ENCODE measurements around the gene ARHGEF1. TPM values are rescaled to one million over a fixed set of nuclear protein-coding genes. Genes with fewer than 3 reads are reported as not detected.

The ARHGEF1 gene
- total RNA-seq: 1,000 to 10,000 TPM; 1,211 to 1,239 TPM
- polyA plus RNA-seq: 100 to 1,000 TPM; 161 to 346 (median 211) TPM
- 278 to 856 (median 725) reads per million in 6 experiments for total RNA-seq

GRCh38 chr19:41882568-41883462 is at the start of gene ARHGEF1:
Gene ARHGEF1, plus strand, starts transcription at chr19:41883184. Its CDS starts 4,899 bp downstream, at chr19:41888083.
- Mint-ChIP-seq H3K27ac (peak within 1 kb of the TSS; percentile 95 to 100 (median 99)), H3K27me3 (peaks cover 0 to 1% (median 0%) of the 10 kb centered on the region in 5 donors), H3K4me3 (peak within 1 kb of the TSS; percentile 94 to 100 (median 99)), H3K36me3 (peaks cover 10 to 26% (median 21%) of the 10 kb centered on the region in 3 donors), H3K9me3 (no peaks in the 10 kb centered on the region), H3K4me1 (peaks cover 28 to 74% (median 53%) of the 10 kb centered on the region in 4 donors)
- DNase-seq (peak in 9 of 10 donors; percentile 34 to 72 (median 56)), ATAC-seq (peak in 1 of 2 donors; percentile 6)
- POLR2A ChIA-PET: interaction anchor here (1.3 to 13.9 kb wide), 13 partner anchors 9 to 618 kb away, joined by 3 to 819 read pairs (median 11); partner anchors contain the start of genes CD79A, ERFL, HNRNPUL1 and RPS19

- Mint-ChIP-seq H3K27ac (peak overlapping the region in 1 of 10 donors; percentile 38), H3K4me3 (no peak overlapping the region), H3K27me3 (peaks cover 7 to 25% (median 15%) of the 10 kb centered on the region in 5 donors), H3K9me3 (no peaks in the 10 kb centered on the region), H3K36me3 (no peaks in the 10 kb centered on the region), H3K4me1 (no peaks in the 10 kb centered on the region)
- no peak for ATAC-seq
- no peak for DNase-seq
- POLR2A ChIA-PET: no interaction called here
These were observed 44.8 kb upstream of the ARHGEF1 start for GRCh38 chr19:41837981-41838708.

- Mint-ChIP-seq H3K27me3 (peaks cover 11 to 25% (median 15%) of the 10 kb centered on the region in 5 donors), H3K27ac (no peak overlapping the region)
These were observed 43.8 kb upstream of the ARHGEF1 start for GRCh38 chr19:41839211-41839610.

GRCh38 chr19:41843371-41843770 is 39.6 kb upstream of the ARHGEF1 start:
- Mint-ChIP-seq H3K36me3 (no peaks in the 10 kb centered on the region), H3K27me3 (peaks cover under 1 to 7% (median 5%) of the 10 kb centered on the region in 5 donors), H3K4me3 (no peak overlapping the region), H3K4me1 (peaks cover 0 to 4% (median 0%) of the 10 kb centered on the region in 4 donors), H3K9me3 (no peaks in the 10 kb centered on the region), H3K27ac (no peak overlapping the region)
- POLR2A ChIA-PET: no interaction called here
- ATAC-seq: no peak
- no peak for DNase-seq

More at GRCh38 chr19:41839211-41839610, 43.8 kb upstream of the ARHGEF1 start:
- Mint-ChIP-seq H3K9me3 (no peaks in the 10 kb centered on the region), H3K36me3 (no peaks in the 10 kb centered on the region), H3K4me1 (peaks cover 0 to 2% (median 0%) of the 10 kb centered on the region in 4 donors), H3K4me3 (no peak overlapping the region)
- POLR2A ChIA-PET: no interaction called here
- DNase-seq: no peak
- ATAC-seq: no peak

GRCh38 chr19:41844601-41845000 is 38.4 kb upstream of the ARHGEF1 start, which contains the start of gene LYPD4:
Gene LYPD4, minus strand, starts transcription at chr19:41844683. Its CDS starts 5,398 bp downstream, at chr19:41839285.
- ATAC-seq (no peak), DNase-seq (no peak)
- no peak within 1 kb of the TSS for H3K4me3 Mint-ChIP-seq
- POLR2A ChIA-PET: no interaction called here
- H3K4me1 Mint-ChIP-seq: peaks cover 0 to 4% (median 0%) of the 10 kb centered on the region in 4 donors
- H3K27me3 Mint-ChIP-seq: peaks cover 0 to 5% (median 0%) of the 10 kb centered on the region in 5 donors
- H3K9me3 Mint-ChIP-seq: no peaks in the 10 kb centered on the region
- peak within 1 kb of the TSS in 1 of 10 donors; percentile 50 for H3K27ac Mint-ChIP-seq
- no peaks in the 10 kb centered on the region for H3K36me3 Mint-ChIP-seq

- peak within 1 kb of the TSS in 2 of 10 donors; percentile 50 to 72 for H3K27ac Mint-ChIP-seq
- H3K9me3 Mint-ChIP-seq: no peaks in the 10 kb centered on the region
- peaks cover 0 to 5% (median 0%) of the 10 kb centered on the region in 5 donors for H3K27me3 Mint-ChIP-seq
- ATAC-seq (no peak), DNase-seq (no peak)
- peaks cover 0 to 4% (median 0%) of the 10 kb centered on the region in 4 donors for H3K4me1 Mint-ChIP-seq
- POLR2A ChIA-PET: no interaction called here
- H3K36me3 Mint-ChIP-seq: no peaks in the 10 kb centered on the region
- no peak within 1 kb of the TSS for H3K4me3 Mint-ChIP-seq
These were observed 38.2 kb upstream of the ARHGEF1 start, which contains the start of gene DMRTC2 for GRCh38 chr19:41845001-41845050. Gene DMRTC2, plus strand, starts transcription at chr19:41845042. Its CDS starts 2,387 bp downstream, at chr19:41847429.

GRCh38 chr19:41845051-41845590 is 37.9 kb upstream of the ARHGEF1 start:
- H3K36me3 Mint-ChIP-seq: no peaks in the 10 kb centered on the region
- peaks cover 0 to 5% (median 0%) of the 10 kb centered on the region in 5 donors for H3K27me3 Mint-ChIP-seq
- H3K4me1 Mint-ChIP-seq: peaks cover 0 to 4% (median 0%) of the 10 kb centered on the region in 4 donors
- DNase-seq: no peak
- no peaks in the 10 kb centered on the region for H3K9me3 Mint-ChIP-seq
- H3K4me3 Mint-ChIP-seq: no peak overlapping the region
- no peak for ATAC-seq
- H3K27ac Mint-ChIP-seq: no peak overlapping the region
- POLR2A ChIA-PET: no interaction called here

- Mint-ChIP-seq H3K9me3 (no peaks in the 10 kb centered on the region), H3K4me1 (peaks cover 0 to 4% (median 0%) of the 10 kb centered on the region in 4 donors), H3K36me3 (no peaks in the 10 kb centered on the region), H3K27ac (peak overlapping the region in 1 of 10 donors; percentile 15), H3K27me3 (peaks cover 0 to 10% (median 4%) of the 10 kb centered on the region in 5 donors), H3K4me3 (no peak overlapping the region)
- POLR2A ChIA-PET: no interaction called here
- no peak for ATAC-seq
- DNase-seq: no peak
These were observed 35.5 kb upstream of the ARHGEF1 start for GRCh38 chr19:41847351-41848105.

- POLR2A ChIA-PET: no interaction called here
These were observed 34.3 kb upstream of the ARHGEF1 start for GRCh38 chr19:41848666-41849065.

GRCh38 chr19:41849067-41849466 is 33.9 kb upstream of the ARHGEF1 start:
- DNase-seq: no peak
- no peaks in the 10 kb centered on the region for H3K9me3 Mint-ChIP-seq
- H3K27ac Mint-ChIP-seq: peak overlapping the region in 2 of 10 donors; percentile 11 to 18
- H3K36me3 Mint-ChIP-seq: no peaks in the 10 kb centered on the region
- H3K27me3 Mint-ChIP-seq: peaks cover 0 to 7% (median 4%) of the 10 kb centered on the region in 5 donors
- H3K4me1 Mint-ChIP-seq: peaks cover 0 to 2% (median 0%) of the 10 kb centered on the region in 4 donors
- no peak for ATAC-seq
- no peak overlapping the region for H3K4me3 Mint-ChIP-seq
- POLR2A ChIA-PET: interaction anchor here (0.8 kb wide), 1 partner anchor 12 kb away, joined by 3 read pairs; no protein-coding TSS in a partner anchor

More at GRCh38 chr19:41848666-41849065, 34.3 kb upstream of the ARHGEF1 start:
- no peak for DNase-seq
- H3K9me3 Mint-ChIP-seq: no peaks in the 10 kb centered on the region
- peak overlapping the region in 2 of 10 donors; percentile 11 to 18 for H3K27ac Mint-ChIP-seq
- peaks cover 0 to 10% (median 4%) of the 10 kb centered on the region in 5 donors for H3K27me3 Mint-ChIP-seq
- H3K36me3 Mint-ChIP-seq: no peaks in the 10 kb centered on the region
- H3K4me3 Mint-ChIP-seq: no peak overlapping the region
- ATAC-seq: no peak
- peaks cover 0 to 4% (median 0%) of the 10 kb centered on the region in 4 donors for H3K4me1 Mint-ChIP-seq

GRCh38 chr19:41850381-41850780 is 32.6 kb upstream of the ARHGEF1 start:
- POLR2A ChIA-PET: no interaction called here
- Mint-ChIP-seq H3K27me3 (peaks cover 0 to 8% (median 5%) of the 10 kb centered on the region in 5 donors), H3K4me1 (peaks cover 0 to 2% (median 0%) of the 10 kb centered on the region in 4 donors), H3K27ac (no peak overlapping the region), H3K9me3 (no peaks in the 10 kb centered on the region), H3K4me3 (no peak overlapping the region), H3K36me3 (no peaks in the 10 kb centered on the region)
- ATAC-seq: no peak
- DNase-seq: no peak

GRCh38 chr19:41851456-41851855 is 31.5 kb upstream of the ARHGEF1 start:
- Mint-ChIP-seq H3K9me3 (no peaks in the 10 kb centered on the region), H3K27me3 (peaks cover 0 to 8% (median 3%) of the 10 kb centered on the region in 5 donors), H3K4me1 (no peaks in the 10 kb centered on the region), H3K36me3 (no peaks in the 10 kb centered on the region), H3K4me3 (no peak overlapping the region), H3K27ac (no peak overlapping the region)
- POLR2A ChIA-PET: no interaction called here
- DNase-seq: no peak
- ATAC-seq: no peak

All from naive thymus-derived CD8-positive, alpha-beta T cell (primary cell).